ENCODE data around the gene ANKLE2. TPM values are rescaled to one million over a fixed set of nuclear protein-coding genes. Genes with fewer than 3 reads are reported as not detected.

ANKLE2 gene
- total and polyA plus RNA-seq, 2 of the 13 experiments (the other 11 are each of a cell fraction or from before 2014, with no cell fraction given): 35.3 to 37.1 TPM

DNA sequence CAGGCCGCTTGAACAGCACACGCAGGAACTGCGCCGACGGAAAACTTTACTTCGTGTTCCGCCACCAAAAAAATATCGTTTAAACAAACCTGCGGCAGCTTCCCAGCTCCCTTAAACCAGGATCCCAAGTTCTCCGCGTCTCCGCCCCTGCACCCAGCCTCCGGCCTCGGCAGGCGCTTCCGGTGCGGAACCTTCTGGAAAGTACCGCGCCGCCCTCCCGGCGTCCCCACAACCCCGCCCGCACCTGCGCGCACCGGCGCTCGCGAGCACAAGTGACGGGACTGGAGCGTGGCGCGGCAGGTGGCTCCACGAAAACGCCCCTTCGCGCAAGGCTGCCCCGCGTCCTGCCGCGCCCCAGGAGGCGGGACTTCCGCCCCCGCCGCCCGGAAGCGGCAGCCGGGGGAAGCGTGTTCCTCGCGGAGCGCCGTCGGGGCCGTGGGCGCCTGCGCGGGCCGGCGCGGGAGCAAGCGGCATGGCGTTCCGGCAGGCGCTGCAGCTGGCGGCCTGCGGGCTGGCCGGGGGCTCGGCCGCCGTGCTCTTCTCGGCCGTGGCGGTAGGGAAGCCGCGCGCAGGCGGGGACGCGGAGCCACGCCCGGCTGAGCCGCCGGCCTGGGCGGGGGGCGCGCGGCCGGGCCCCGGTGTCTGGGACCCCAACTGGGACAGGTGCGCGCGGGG, 51.1 kb downstream of the ANKLE2 start, which contains the start of gene PGAM5 (continued):
- peak; percentile 89 for TF ChIP-seq THAP11 (CRISPR knock-in tag; IDR thresholded peaks at IDR 0.05)
- TF ChIP-seq HDAC6 (IDR thresholded peaks at IDR 0.05; ENCODE audit: low read depth, low read length): no peak
- TF ChIP-seq, protein P1, sequence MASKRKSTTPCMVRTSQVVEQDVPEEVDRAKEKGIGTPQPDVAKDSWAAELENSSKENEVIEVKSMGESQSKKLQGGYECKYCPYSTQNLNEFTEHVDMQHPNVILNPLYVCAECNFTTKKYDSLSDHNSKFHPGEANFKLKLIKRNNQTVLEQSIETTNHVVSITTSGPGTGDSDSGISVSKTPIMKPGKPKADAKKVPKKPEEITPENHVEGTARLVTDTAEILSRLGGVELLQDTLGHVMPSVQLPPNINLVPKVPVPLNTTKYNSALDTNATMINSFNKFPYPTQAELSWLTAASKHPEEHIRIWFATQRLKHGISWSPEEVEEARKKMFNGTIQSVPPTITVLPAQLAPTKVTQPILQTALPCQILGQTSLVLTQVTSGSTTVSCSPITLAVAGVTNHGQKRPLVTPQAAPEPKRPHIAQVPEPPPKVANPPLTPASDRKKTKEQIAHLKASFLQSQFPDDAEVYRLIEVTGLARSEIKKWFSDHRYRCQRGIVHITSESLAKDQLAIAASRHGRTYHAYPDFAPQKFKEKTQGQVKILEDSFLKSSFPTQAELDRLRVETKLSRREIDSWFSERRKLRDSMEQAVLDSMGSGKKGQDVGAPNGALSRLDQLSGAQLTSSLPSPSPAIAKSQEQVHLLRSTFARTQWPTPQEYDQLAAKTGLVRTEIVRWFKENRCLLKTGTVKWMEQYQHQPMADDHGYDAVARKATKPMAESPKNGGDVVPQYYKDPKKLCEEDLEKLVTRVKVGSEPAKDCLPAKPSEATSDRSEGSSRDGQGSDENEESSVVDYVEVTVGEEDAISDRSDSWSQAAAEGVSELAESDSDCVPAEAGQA (IDR thresholded peaks at IDR 0.05; ENCODE audit: low read depth): peak; percentile 52
- TF ChIP-seq, protein P1 (CRISPR knock-in tag; IDR thresholded peaks at IDR 0.05; ENCODE audit: borderline replicate concordance): no peak
- TF ChIP-seq MIER2 (CRISPR knock-in tag; IDR thresholded peaks at IDR 0.05): peak; percentile 47; the same call in 1 of the 2 replicates
- TF ChIP-seq POLR2AphosphoS2 (IDR thresholded peaks at IDR 0.05; ENCODE audit: low read depth, low read length): no peak
- no peak for TF ChIP-seq CEBPB (IDR thresholded peaks at IDR 0.05; ENCODE audit: borderline replicate concordance, low read depth, low read length)
- TF ChIP-seq ZNF674 (CRISPR knock-in tag; IDR thresholded peaks at IDR 0.05; ENCODE audit: low read depth): 0 out of 2 replicates have a peak, but pooled peaks have one; percentile 47
- TF ChIP-seq RXRB (CRISPR knock-in tag; IDR thresholded peaks at IDR 0.05; ENCODE audit: borderline replicate concordance): peak; percentile 65; the same call in 1 of the 2 replicates
- peak; percentile 68; the same call in 1 of the 2 replicates for TF ChIP-seq ZNF790 (CRISPR knock-in tag; IDR thresholded peaks at IDR 0.05; ENCODE audit: borderline replicate concordance)
- peak; percentile 68; the same call in 1 of the 2 replicates for TF ChIP-seq IRF2 (CRISPR knock-in tag; IDR thresholded peaks at IDR 0.05)
- peak; percentile 84; the same call in 1 of the 2 replicates for TF ChIP-seq ZBTB38 (CRISPR knock-in tag; IDR thresholded peaks at IDR 0.05)
- TF ChIP-seq, protein P2, sequence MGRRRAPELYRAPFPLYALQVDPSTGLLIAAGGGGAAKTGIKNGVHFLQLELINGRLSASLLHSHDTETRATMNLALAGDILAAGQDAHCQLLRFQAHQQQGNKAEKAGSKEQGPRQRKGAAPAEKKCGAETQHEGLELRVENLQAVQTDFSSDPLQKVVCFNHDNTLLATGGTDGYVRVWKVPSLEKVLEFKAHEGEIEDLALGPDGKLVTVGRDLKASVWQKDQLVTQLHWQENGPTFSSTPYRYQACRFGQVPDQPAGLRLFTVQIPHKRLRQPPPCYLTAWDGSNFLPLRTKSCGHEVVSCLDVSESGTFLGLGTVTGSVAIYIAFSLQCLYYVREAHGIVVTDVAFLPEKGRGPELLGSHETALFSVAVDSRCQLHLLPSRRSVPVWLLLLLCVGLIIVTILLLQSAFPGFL (CRISPR knock-in tag; IDR thresholded peaks at IDR 0.05): 0 out of 2 replicates have a peak, but pooled peaks have one; percentile 15
- peak; percentile 80; the same call in 1 of the 2 replicates for TF ChIP-seq ZNF232 (CRISPR knock-in tag; IDR thresholded peaks at IDR 0.05; ENCODE audit: borderline replicate concordance)
- peak; percentile 94 for TF ChIP-seq MTA1 (CRISPR knock-in tag; IDR thresholded peaks at IDR 0.05; ENCODE audit: borderline replicate concordance)
- peak; percentile 95 for TF ChIP-seq BORCS8-MEF2B (CRISPR knock-in tag; IDR thresholded peaks at IDR 0.05)
- peak; percentile 86 for TF ChIP-seq MYC (CRISPR knock-in tag; IDR thresholded peaks at IDR 0.05; ENCODE audit: borderline replicate concordance)
- TF ChIP-seq IRX3 (CRISPR knock-in tag; IDR thresholded peaks at IDR 0.05; ENCODE audit: borderline replicate concordance, low read depth): peak; percentile 83; the same call in 1 of the 2 replicates
- TF ChIP-seq, protein P3, sequence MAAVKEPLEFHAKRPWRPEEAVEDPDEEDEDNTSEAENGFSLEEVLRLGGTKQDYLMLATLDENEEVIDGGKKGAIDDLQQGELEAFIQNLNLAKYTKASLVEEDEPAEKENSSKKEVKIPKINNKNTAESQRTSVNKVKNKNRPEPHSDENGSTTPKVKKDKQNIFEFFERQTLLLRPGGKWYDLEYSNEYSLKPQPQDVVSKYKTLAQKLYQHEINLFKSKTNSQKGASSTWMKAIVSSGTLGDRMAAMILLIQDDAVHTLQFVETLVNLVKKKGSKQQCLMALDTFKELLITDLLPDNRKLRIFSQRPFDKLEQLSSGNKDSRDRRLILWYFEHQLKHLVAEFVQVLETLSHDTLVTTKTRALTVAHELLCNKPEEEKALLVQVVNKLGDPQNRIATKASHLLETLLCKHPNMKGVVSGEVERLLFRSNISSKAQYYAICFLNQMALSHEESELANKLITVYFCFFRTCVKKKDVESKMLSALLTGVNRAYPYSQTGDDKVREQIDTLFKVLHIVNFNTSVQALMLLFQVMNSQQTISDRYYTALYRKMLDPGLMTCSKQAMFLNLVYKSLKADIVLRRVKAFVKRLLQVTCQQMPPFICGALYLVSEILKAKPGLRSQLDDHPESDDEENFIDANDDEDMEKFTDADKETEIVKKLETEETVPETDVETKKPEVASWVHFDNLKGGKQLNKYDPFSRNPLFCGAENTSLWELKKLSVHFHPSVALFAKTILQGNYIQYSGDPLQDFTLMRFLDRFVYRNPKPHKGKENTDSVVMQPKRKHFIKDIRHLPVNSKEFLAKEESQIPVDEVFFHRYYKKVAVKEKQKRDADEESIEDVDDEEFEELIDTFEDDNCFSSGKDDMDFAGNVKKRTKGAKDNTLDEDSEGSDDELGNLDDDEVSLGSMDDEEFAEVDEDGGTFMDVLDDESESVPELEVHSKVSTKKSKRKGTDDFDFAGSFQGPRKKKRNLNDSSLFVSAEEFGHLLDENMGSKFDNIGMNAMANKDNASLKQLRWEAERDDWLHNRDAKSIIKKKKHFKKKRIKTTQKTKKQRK (IDR thresholded peaks at IDR 0.05; ENCODE audit: low read length): no peak
